Activated CD8-positive, alpha-beta T cell treated with anti-CD3 and anti-CD28 coated beads, Interleukin-2, amount 10 ng/mL, durations not matched to agents 7 days and 5 days (primary cell): ENCODE data around the gene MPO. TPM values are rescaled to one million over a fixed set of nuclear protein-coding genes. Genes with fewer than 3 reads are reported as not detected.
A peak's percentile ranks its signal among the peaks of the same experiment; 100 is the strongest.

Experiments used
- ATAC-seq: fragments of 150-1000 bp; cut with Tn5 transposase; one replicate; pipeline ENCODE4 v1.10.0; 2021; ENCODE audit warnings: moderate library complexity
- CTCF ChIA-PET: fragments of 350-600 bp; sonication (Branson Sonifier 250); formaldehyde crosslinking; loops from one replicate; lab custom pipeline; 2021; ENCODE audit warnings: antibody characterized with exemption; lab: Charles Lee
- POLR2A ChIA-PET: fragments of 350-600 bp; sonication (Branson Sonifier 250); formaldehyde crosslinking; loops from one replicate; lab custom pipeline; 2021; ENCODE audit warnings: antibody characterized with exemption; lab: Charles Lee
- DNase-seq: peaks from one replicate; pipeline ENCODE4 v3.0.0-alpha.2; 2020
- H3K27ac Mint-ChIP-seq: one replicate; pipeline ENCODE4 v1.8.0; 2021; ENCODE audit warnings: mild to moderate bottlenecking, mixed read lengths
- H3K27me3 Mint-ChIP-seq: one replicate; pipeline ENCODE4 v1.8.0; 2021; ENCODE audit warnings: low read depth, mixed read lengths
- H3K36me3 Mint-ChIP-seq: one replicate; pipeline ENCODE4 v1.8.0; 2021; ENCODE audit warnings: low read depth, mixed read lengths
- H3K4me1 Mint-ChIP-seq: one replicate; pipeline ENCODE4 v1.8.0; 2021; ENCODE audit warnings: low read depth, mixed read lengths
- H3K4me3 Mint-ChIP-seq: one replicate; pipeline ENCODE4 v1.8.0; 2021; ENCODE audit warnings: mild to moderate bottlenecking, mixed read lengths
- H3K9me3 Mint-ChIP-seq: one replicate; pipeline ENCODE4 v1.8.0; 2022; ENCODE audit warnings: mixed read lengths; ENCODE audit not compliant: insufficient read depth
- total RNA-seq, 2 experiments: library from RNA; stranded (reverse); gene quantifications; one replicate each; pipeline ENCODE4 v1.2.3, GENCODE V29; 2021

Gene MPO
- total RNA-seq, 2 experiments from 2014 or later, result not detected

- peaks cover 11% of the 10 kb centered on the region for H3K4me1 Mint-ChIP-seq
- POLR2A ChIA-PET, result interaction anchor here (1.0 to 28.8 kb wide), 3 partner anchors 10 to 26 kb away, joined by 3 to 2649 read pairs (median 122); partner anchors contain the start of gene TSPOAP1
- no peak for ATAC-seq
- H3K36me3 Mint-ChIP-seq, result peaks cover 13% of the 10 kb centered on the region
- no peak overlapping the region for H3K4me3 Mint-ChIP-seq
- H3K27ac Mint-ChIP-seq, result no peak overlapping the region
- no peaks in the 10 kb centered on the region for H3K9me3 Mint-ChIP-seq
- H3K27me3 Mint-ChIP-seq, result no peaks in the 10 kb centered on the region
- no peak for DNase-seq
- CTCF ChIA-PET, result interaction anchor here (0.6 to 7.5 kb wide), 4 partner anchors 29 to 155 kb away, joined by 3 to 235 read pairs (median 69); partner anchors contain the start of gene RNF43
These were observed 32.1 kb upstream of the MPO start for GRCh38 chr17:58312829-58313228.

GRCh38 chr17:58312021-58312630 is 31.4 kb upstream of the MPO start:
- H3K27ac Mint-ChIP-seq, result no peak overlapping the region
- POLR2A ChIA-PET, result interaction anchor here (1.0 to 28.8 kb wide), 3 partner anchors 10 to 27 kb away, joined by 3 to 2649 read pairs (median 122); partner anchors contain the start of gene TSPOAP1
- CTCF ChIA-PET, result interaction anchor here (0.6 to 7.5 kb wide), 2 partner anchors 103 to 155 kb away, joined by 3 to 135 read pairs; partner anchors contain the start of gene RNF43
- no peak overlapping the region for H3K4me3 Mint-ChIP-seq
- H3K36me3 Mint-ChIP-seq, result peaks cover 13% of the 10 kb centered on the region
- no peaks in the 10 kb centered on the region for H3K9me3 Mint-ChIP-seq
- ATAC-seq (no peak), DNase-seq (peak; percentile 15)
- peaks cover 4% of the 10 kb centered on the region for H3K4me1 Mint-ChIP-seq
- H3K27me3 Mint-ChIP-seq, result no peaks in the 10 kb centered on the region

- DNase-seq (peak; percentile 17), ATAC-seq (no peak)
- Mint-ChIP-seq H3K36me3 (peaks cover 15% of the 10 kb centered on the region), H3K27ac (no peak overlapping the region), H3K4me1 (no peaks in the 10 kb centered on the region), H3K27me3 (no peaks in the 10 kb centered on the region), H3K4me3 (no peak overlapping the region), H3K9me3 (no peaks in the 10 kb centered on the region)
- ChIA-PET CTCF (no interaction called here), POLR2A (interaction anchor here (0.8 to 28.8 kb wide), 3 partner anchors 10 to 28 kb away, joined by 4 to 2649 read pairs (median 122); partner anchors contain the start of gene TSPOAP1)
These were observed 30.7 kb upstream of the MPO start for GRCh38 chr17:58311429-58311894.

- ATAC-seq (no peak), DNase-seq (peak; percentile 18)
- ChIA-PET CTCF (no interaction called here), POLR2A (interaction anchor here (0.8 to 9.5 kb wide), 3 partner anchors 10 to 37 kb away, joined by 3 to 122 read pairs (median 4); partner anchors contain the start of gene TSPOAP1)
- no peaks in the 10 kb centered on the region for H3K27me3 Mint-ChIP-seq
- H3K4me3 Mint-ChIP-seq, result no peak overlapping the region
- no peaks in the 10 kb centered on the region for H3K4me1 Mint-ChIP-seq
- no peak overlapping the region for H3K27ac Mint-ChIP-seq
- no peaks in the 10 kb centered on the region for H3K9me3 Mint-ChIP-seq
- peaks cover 13% of the 10 kb centered on the region for H3K36me3 Mint-ChIP-seq
These were observed 30.0 kb upstream of the MPO start for GRCh38 chr17:58310511-58311428.

- no peaks in the 10 kb centered on the region for H3K9me3 Mint-ChIP-seq
- H3K4me3 Mint-ChIP-seq, result no peak overlapping the region
- H3K27me3 Mint-ChIP-seq, result no peaks in the 10 kb centered on the region
- POLR2A ChIA-PET, result interaction anchor here (1.5 kb wide), 1 partner anchor 38 kb away, joined by 3 read pairs; no protein-coding TSS in a partner anchor
- H3K27ac Mint-ChIP-seq, result no peak overlapping the region
- peak; percentile 10 for DNase-seq
- H3K36me3 Mint-ChIP-seq, result peaks cover 8% of the 10 kb centered on the region
- H3K4me1 Mint-ChIP-seq, result no peaks in the 10 kb centered on the region
- CTCF ChIA-PET, result interaction anchor here (3.0 kb wide), 1 partner anchor 7 kb away, joined by 17 read pairs; no protein-coding TSS in a partner anchor
- ATAC-seq, result no peak
These were observed 29.2 kb upstream of the MPO start for GRCh38 chr17:58309918-58310259.

- DNase-seq (peak; percentile 9), ATAC-seq (no peak)
- ChIA-PET POLR2A (interaction anchor here (0.5 to 1.5 kb wide), 2 partner anchors 27 to 38 kb away, joined by 3 to 4 read pairs; no protein-coding TSS in a partner anchor), CTCF (interaction anchor here (1.1 to 3.0 kb wide), 3 partner anchors 8 to 108 kb away, joined by 3 to 17 read pairs (median 3); partner anchors contain the start of gene RNF43)
- Mint-ChIP-seq H3K4me1 (no peaks in the 10 kb centered on the region), H3K36me3 (peaks cover 8% of the 10 kb centered on the region), H3K27me3 (no peaks in the 10 kb centered on the region), H3K9me3 (no peaks in the 10 kb centered on the region), H3K4me3 (no peak overlapping the region), H3K27ac (peak overlapping the region; percentile 33)
These were observed 28.5 kb upstream of the MPO start for GRCh38 chr17:58308985-58309917.

GRCh38 chr17:58308173-58308984 is 27.6 kb upstream of the MPO start:
- H3K27ac Mint-ChIP-seq, result no peak overlapping the region
- ChIA-PET CTCF (interaction anchor here (1.1 to 3.0 kb wide), 4 partner anchors 9 to 115 kb away, joined by 3 to 17 read pairs (median 3); partner anchors contain the start of gene RNF43), POLR2A (interaction anchor here (0.5 to 1.5 kb wide), 2 partner anchors 9 to 28 kb away, joined by 4 to 5 read pairs; no protein-coding TSS in a partner anchor)
- no peaks in the 10 kb centered on the region for H3K27me3 Mint-ChIP-seq
- ATAC-seq (no peak), DNase-seq (peak; percentile 20)
- no peaks in the 10 kb centered on the region for H3K9me3 Mint-ChIP-seq
- H3K4me3 Mint-ChIP-seq, result no peak overlapping the region
- H3K36me3 Mint-ChIP-seq, result peaks cover 8% of the 10 kb centered on the region
- H3K4me1 Mint-ChIP-seq, result no peaks in the 10 kb centered on the region

- Mint-ChIP-seq H3K4me3 (no peak overlapping the region), H3K36me3 (peaks cover 8% of the 10 kb centered on the region), H3K27ac (no peak overlapping the region), H3K9me3 (no peaks in the 10 kb centered on the region), H3K27me3 (no peaks in the 10 kb centered on the region), H3K4me1 (no peaks in the 10 kb centered on the region)
- ATAC-seq, result no peak
- peak; percentile 19 for DNase-seq
- ChIA-PET POLR2A (interaction anchor here (1.5 kb wide), 1 partner anchor 10 kb away, joined by 5 read pairs; no protein-coding TSS in a partner anchor), CTCF (interaction anchor here (0.8 to 3.0 kb wide), 4 partner anchors 9 to 140 kb away, joined by 3 to 17 read pairs (median 3); partner anchors contain the start of gene RNF43)
These were observed 26.9 kb upstream of the MPO start for GRCh38 chr17:58307468-58308172.

- H3K36me3 Mint-ChIP-seq, result peaks cover 8% of the 10 kb centered on the region
- no peaks in the 10 kb centered on the region for H3K27me3 Mint-ChIP-seq
- no peaks in the 10 kb centered on the region for H3K9me3 Mint-ChIP-seq
- CTCF ChIA-PET, result interaction anchor here (3.6 kb wide), 1 partner anchor 111 kb away, joined by 24 read pairs; the partner anchor contains the start of gene RNF43
- H3K27ac Mint-ChIP-seq, result no peak overlapping the region
- DNase-seq (peak; percentile 16), ATAC-seq (no peak)
- H3K4me3 Mint-ChIP-seq, result no peak overlapping the region
- POLR2A ChIA-PET, result interaction anchor here (1.2 to 1.8 kb wide), 3 partner anchors 11 to 21 kb away, joined by 3 to 6 read pairs (median 4); no protein-coding TSS in a partner anchor
- H3K4me1 Mint-ChIP-seq, result no peaks in the 10 kb centered on the region
These were observed 25.6 kb upstream of the MPO start for GRCh38 chr17:58306131-58306951.
